ENCODE results near the gene FGF12.
"Not testable (repeated sequence)": the region's sequence is repeated elsewhere in the genome, so short reads cannot be mapped to it uniquely, and the experiment has no call there.

Gene FGF12

DNA sequence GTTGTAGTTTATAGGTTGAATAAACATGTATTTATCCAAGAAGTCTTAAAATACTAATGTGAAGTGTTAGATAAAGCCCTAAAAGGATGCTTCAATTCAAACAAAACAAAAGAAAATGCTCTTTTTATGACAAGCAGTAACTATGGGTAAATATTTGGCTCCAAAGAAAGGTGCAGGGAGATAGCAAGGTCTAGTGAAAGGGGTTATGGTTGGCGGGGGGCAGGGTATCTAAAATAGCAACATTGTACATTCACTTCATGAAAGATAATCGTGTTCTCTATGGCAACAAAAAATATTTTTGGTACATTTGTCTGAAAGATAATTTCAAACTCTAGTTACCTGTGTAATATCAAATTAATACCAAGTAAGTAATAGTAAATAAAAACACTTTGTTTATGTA is 149.5 kb downstream of the FGF12 start:
- DNase-seq (ENCODE audit: low read depth in 2 of 2), result no peak

DNA sequence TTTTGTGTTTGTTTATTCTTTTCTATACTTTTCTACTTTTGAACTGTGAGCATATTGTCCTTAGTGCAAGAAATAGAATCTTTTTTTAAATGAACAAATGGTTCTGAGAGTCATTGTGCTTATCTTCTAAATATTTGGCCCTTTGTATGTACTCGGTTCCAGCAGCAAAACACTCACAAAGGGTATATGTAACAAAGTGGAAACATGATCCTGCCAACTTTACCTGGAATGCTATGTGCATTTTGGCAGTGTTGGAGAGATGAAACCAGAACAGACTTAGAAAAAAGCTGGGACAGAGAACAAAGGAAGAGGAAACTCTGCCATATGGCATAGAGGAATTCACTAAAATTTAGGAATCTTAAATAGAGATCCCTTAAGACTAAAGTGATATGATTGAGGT is 150.1 kb downstream of the FGF12 start:
- no peak for DNase-seq (ENCODE audit: low read depth in 2 of 2)

DNA sequence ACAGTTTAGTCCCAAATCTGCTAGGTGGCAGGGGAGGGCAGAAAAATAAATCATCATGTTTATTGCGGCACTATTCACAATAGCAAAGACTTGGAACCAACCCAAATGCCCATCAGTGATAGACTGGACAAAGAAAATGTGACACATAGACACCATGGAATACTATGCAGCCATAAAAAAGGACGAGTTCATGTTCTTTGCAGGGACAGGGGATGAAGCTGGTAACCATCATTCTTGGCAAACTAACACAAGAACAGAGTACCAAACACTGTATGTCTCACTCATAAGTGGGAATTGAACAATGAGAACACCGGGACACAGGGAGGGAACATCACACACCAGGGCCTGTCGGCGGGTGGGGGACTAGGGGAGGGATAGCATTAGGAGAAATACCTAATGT is 150.6 kb downstream of the FGF12 start:
- not testable (repeated sequence) for DNase-seq (ENCODE audit: low read depth in 2 of 2)

DNA sequence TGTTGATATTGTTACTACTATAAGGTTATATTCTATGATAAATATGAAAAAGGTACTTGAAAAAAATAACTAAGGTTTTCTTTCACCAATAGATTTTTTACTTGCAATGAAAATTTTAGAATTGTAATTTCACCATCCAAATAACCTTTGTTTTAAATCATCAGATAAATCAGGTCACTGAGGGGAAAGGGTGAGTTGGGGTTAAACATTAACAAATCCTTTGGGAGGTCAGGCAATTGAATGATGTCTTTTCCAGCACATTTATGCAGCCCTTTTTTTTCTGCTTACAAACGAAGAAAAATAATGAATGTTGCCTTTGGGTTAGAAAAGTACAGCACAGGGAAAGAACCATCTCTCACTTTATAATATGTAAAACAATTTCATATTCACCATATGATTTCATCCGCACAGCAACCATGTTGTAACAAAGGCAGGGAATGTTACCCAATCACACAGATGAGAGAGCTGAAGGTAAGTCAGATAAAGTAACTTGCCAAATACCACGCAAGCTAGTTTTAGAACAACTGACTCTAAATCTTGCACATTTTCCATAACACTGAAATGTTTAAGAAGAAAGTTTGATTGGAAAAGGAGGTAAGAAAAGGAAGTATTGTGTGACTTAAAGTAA is 151.3 kb downstream of the FGF12 start:
- DNase-seq (ENCODE audit: low read depth in 2 of 2), result no peak

DNA sequence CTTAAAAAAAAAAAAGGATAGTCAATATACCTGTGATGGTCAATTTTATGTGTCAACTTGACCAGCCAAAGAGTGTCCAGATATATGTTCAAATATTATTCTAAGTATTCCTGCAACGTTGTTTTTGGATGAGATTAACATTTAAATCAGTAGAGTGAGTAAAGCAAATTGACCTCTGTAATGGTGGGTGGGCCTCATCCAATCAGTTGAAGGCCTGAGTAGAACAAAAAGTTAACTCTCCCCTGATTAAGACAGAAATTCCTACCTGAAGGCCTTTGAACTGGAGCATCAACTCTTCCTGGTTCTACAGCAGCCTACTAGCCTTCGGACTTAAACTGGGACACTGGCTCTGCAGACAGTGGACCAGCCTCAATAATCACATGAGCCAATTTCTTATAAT is 154.1 kb downstream of the FGF12 start:
- DNase-seq (ENCODE audit: low read depth in 2 of 2), result no peak

DNA sequence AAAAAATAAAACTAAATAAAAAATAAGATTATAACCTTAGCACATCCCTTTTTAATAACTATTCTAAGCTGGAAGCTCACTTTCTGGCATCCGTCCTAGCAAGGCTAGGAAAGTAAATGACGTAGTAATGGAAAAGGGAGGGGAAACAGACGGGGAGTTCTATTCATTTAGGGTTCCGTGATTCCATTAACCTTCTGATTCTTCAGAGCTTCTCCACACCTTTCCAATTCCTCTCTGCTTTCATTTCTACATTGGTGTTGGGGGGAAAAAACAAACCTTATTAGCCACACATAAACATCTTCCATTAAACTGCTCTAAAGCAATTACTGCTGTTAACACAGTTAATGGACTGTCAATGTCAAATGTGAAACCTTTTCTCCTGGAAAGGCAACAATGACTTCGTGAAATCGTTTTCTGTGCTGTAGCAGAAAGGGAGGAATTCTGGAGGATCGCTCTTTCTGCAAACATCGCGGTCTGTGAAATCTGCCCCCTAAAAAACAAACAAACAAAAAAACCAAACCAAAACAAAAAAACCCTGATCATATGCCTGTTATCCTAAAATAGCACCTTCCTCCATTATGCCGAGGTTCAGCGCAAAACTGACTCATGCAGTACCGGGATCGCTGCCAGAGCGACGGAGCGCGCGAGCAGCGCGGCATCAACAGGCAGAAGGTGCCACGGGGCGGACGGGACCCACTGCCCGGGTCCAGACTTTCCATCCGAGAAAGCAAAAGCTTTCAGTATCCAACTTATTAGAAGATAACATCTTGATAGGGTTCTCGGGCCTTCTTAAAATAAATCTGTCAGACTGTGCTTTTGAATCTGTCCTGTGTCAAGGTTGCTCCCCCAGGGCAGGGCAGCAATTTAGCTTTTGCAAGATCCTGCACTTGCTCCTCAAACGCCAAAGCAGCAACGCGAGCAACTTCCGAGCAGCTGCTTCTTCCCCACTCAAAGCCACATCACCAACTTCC is 156.2 kb downstream of the FGF12 start:
- DNase-seq (ENCODE audit: low read depth in 2 of 2), result no peak

DNA sequence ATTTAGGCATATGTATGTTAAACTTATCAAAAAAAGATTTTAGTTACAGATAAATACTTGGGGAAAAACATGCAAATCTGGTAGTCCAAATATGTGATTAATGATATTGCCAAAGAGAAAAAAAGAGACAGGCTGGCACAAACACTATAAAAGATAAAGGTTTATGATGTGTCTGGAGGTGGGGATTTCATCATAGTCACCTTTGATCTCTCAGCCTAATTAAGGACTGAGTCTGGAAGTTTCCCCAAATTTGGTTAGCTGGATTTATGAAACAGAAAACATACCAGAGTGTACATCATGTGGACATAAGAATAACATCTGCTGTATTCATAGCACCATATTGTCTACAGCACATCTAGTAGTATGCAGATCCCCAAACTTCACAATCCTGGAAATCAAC is 157.0 kb downstream of the FGF12 start:
- no peak for DNase-seq (ENCODE audit: low read depth in 2 of 2)

DNA sequence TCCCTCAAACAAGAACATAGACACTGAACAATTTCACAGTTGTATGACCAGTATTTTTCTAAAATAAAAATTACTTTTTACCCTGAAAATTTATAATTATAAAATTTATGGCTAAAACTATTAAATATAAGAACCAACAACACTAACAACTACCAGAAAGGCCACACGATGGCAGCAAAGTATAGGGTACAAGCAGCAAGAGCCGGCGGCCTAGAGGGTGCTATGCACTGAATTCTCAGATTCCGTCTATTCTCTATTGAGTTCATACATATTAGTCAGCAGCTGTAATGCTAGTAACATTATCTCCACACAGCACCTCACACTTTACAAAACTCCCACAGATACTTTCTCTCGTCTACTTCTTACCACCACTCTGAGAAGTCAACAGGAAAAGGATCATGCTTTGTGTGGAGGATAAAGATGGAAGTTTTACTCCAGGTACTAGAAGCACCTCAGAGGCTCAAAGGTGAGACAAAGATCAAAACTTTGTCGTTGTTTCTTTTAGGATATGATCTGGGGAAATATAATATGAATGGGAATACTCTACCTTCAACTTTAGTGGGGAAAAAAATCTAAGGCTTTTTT is 160.5 kb downstream of the FGF12 start:
- DNase-seq (ENCODE audit: low read depth in 2 of 2), result peak in 1 of 2 donors; percentile 1

DNA sequence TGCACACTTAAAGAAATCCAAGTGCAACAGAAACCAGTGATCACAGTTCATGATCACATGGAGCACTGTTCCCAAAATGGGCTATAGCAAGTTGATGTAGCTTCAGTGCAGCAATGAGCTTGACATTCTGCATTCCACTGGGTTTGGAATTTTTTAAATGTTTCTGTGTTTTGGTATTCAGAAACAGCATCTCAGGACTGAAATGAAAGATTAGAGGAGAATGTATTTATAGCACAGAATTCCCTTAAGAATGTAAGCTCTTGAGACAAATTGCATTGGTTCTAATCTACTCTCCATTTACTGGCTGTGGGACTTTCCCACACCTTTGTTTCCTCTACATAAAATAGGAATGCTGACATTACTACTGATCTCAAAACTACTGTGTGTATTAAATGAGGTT is 162.7 kb downstream of the FGF12 start:
- no peak for DNase-seq (ENCODE audit: low read depth in 2 of 2)

DNA sequence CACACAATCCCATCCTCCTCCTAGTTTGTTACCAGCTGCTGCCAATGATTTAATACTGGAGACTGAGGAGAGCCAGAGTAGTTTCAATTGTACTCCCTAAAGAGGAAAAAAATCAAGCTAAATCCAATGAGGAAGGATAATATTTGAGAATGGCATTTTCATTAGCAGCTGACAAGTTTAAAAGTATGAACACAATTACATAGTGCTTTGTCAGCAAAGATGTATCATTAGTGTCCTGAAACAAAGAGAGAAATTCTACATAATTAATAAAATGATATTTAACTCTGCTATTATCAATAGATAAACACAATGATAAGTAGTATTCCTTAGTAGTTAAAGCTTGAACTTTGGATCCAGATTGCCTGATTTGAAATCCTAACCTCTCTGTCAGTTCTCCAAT is 163.9 kb downstream of the FGF12 start:
- no peak for DNase-seq (ENCODE audit: low read depth in 2 of 2)

DNA sequence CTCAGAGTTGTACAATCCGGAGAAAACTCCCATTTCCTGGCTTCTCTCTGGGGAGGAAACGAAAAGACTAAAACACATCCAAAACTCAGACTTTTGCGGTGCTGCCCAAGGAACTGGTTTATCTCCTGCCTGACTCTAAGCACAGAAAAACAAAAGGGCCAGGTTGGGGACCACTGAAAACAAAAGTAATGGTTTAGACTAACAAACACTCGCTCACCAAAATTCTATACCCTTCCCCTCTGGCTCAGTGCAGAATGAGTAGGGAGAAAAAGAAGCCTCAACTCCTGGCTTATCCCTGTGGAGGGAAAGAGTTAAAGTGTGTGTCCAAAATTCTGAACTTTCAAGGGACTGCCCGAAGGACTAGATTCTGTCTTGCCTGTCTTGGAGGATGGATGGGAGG is 173.6 kb downstream of the FGF12 start:
- DNase-seq (ENCODE audit: low read depth in 2 of 2), result no peak

DNA sequence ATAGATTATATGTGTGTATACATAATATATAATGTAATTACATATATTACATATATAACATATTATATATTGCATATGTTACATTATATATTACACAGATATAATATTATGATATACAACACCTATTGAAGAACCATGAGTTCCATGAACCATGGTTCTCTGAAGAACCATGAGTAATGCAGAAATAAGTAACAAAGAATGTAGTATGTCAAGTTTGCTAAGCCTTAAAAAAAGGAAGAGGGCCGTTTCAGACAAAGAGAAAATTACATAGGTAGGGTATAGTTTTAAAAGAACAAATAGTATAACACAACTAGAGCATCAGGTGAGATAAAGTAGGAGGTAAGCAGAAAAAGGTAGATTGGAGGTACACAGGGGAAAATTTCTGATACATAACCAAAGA is 177.0 kb downstream of the FGF12 start:
- no peak for DNase-seq (ENCODE audit: low read depth in 2 of 2)

DNA sequence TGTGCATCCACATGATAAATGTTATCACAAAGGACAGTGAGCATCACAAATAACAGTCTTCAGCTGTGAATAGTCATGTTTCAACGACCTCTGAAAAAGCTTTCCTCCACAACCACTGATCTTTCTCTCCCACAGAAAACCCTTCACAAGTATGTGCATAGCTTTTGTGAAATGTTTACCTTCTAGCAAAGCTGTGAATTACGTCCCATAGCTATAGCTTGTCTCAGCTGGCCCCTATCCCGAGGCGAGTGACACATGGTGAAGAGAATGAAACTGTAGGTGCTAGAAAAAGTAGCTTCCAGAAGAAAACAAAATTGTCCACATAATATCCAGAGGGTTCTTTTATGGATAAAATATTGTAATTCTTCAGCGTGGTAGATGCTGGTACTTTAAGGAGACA is 182.0 kb downstream of the FGF12 start:
- DNase-seq (ENCODE audit: low read depth in 2 of 2), result no peak

DNA sequence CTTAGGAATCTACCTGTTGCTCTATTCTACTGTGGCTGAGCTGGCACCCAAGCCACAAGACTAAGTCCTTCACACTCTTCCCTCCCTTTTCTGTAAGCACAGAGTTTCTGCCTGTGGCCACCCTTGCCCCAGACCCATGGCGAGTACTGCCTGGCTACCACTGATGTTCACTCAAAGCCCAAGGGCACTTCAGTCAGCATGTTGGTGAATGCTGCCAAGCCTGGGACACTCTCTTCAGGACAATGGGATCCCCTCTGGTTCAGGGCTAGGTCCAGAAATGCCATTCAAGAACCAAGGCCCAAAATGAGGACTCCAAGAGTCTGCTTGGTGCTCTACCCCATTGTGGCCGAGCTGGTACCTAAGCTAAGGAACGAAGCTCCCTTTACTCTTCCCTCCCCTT is 184.2 kb downstream of the FGF12 start:
- DNase-seq (ENCODE audit: low read depth in 2 of 2), result no peak

DNA sequence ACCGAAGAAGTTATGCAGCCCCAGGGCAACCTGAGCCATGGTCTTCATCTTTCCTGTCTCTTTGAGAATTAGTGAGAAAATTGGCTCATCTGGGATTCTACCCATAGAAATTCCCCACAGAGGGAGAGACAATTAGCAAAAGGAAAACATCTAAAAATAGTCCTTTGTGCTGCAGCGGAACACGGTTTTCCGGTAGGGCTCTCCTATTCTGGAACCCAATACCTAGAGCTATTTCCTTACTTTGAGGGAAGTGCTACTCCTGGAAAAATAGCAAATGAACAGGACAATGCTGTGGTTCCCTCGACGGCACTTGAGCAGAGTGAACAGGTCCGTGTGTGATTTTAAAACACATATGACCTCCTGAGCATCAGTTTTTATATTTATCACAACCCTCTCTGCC is 210.5 kb downstream of the FGF12 start:
- DNase-seq (ENCODE audit: low read depth in 2 of 2), result no peak

DNA sequence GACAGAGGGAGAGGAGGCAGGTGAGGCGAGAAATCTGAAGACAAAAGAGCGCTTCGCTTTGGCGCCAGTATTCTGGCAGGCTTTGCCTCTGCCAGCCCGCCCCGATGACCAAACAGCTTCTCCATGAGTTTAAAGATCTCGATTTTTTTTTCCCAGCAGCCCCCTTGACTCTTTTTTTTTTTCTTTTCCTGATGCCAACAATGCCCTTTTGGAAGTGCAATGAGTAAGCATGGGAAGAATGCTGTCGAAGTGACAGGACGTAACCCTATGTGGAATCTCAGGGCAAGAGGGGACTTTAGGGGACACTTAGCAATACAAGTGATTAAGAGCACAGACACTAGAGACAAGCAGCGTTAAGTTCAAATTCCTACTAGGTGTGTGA is 211.7 kb downstream of the FGF12 start:
- no peak for DNase-seq (ENCODE audit: low read depth in 2 of 2)

DNA sequence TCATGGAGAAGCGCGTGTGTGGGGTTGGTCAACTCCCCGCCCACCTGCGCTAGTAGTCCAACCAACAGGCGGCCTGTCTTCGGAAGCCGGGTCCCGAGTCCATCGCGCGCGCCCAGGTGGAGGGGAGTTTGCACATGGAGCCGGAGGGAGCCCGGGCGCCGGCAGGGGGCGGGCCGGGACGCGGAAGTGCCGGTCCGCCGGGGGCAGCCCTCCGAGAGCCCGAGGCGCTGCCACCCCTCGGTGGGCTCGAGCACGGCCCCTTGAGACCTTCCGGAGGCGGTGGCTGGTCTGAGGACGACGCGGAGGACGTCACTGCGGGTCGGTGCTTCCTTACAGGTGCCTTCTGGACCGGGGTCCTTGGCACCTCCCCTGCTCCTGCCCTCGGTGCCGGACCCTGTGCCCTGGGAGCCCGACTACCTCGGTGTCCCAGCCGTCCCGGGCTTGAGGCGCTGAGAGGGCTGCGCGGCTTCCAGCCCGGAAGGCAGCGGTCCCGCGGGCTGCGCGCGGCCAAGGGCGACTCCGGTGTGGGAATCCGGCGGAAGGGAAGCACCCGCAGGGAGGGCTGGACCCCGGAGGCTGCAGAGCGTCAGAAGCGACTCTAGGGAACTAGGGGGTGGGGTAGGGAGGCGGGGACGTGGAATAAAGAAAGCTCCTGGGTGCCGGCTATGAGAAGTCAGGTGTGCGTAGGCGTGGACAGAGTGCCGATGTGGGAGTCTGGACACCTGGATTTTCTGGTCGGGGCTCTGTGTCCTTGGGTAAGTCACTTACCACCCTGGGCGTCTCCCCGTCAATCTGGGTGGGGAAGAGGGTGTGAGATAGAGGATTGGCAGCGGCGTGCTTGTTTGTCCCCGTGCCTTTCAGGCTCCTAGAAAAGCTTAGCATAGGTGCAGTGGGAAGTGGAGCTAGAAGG is 212.3 kb downstream of the FGF12 start:
- no peak for DNase-seq (ENCODE audit: low read depth in 2 of 2)

DNA sequence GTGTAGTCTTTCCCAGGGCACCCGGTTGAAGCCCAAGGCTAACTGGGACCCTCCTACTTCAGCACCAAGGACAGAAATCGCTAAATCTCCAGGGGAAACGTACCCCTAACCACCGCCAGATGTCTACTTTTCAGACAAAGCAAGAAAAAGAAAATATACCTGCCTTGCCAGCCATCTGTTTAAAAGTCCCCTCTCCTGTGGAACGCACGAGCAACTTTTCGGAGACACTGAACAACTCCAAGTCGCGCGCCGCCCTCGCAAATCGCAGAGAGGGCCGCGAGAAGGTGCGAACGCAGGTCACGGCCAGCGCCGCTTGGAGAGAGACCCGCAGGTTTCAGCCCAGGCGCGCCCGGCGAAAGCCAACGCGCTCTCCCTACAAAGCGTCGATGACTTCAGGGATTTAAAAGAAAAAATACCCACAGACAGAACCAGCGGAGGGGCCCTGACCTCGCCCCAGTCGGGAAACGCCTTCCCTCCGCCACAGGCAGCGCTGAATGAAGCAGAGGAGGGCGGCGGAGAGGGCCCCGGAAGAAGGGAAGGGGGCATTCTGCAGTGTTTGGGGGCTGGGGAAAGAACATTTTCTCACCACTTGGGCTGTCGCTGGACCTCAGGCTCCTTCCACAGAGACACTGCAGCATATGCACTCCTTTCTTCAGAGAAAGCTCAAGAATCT is 213.1 kb downstream of the FGF12 start:
- no peak for DNase-seq (ENCODE audit: low read depth in 2 of 2)

DNA sequence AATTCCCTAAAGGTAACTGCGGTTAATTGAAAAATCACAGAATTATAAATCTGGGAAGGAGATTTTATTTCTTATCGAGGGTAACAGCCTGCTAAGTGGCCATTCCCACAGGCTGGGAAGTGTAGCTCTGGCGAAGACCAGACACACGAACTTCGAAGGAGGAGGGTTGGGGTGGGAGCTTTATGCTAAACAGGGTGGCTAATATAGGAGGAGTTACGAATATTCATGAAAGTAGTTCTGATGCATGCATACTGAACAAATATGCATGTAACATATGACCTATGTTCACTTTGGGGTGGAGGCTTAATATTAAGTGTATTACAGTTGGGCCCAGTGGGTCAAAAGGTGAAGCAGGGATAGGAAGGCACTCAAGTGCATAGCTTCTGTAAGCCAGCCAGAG is 221.6 kb downstream of the FGF12 start:
- DNase-seq (ENCODE audit: low read depth in 2 of 2), result no peak

DNA sequence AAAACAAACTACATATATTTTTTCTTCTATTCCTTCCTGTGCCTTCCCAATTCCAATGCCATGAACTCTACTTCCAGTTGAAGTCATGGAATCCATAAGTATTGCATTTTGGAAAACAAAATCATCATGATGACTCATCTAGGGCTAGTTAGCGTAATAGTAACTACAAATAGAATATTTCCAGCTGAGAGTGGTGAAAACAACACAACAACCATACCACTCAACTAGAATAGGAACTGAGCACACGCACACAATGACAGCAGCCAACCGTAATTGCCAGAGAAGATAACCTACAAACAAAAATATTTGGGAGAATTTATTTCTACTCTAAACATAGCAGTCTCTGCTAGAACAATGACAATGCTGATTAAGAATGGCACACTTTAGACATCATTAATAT is 225.9 kb downstream of the FGF12 start:
- no peak for DNase-seq (ENCODE audit: low read depth in 2 of 2)

DNA sequence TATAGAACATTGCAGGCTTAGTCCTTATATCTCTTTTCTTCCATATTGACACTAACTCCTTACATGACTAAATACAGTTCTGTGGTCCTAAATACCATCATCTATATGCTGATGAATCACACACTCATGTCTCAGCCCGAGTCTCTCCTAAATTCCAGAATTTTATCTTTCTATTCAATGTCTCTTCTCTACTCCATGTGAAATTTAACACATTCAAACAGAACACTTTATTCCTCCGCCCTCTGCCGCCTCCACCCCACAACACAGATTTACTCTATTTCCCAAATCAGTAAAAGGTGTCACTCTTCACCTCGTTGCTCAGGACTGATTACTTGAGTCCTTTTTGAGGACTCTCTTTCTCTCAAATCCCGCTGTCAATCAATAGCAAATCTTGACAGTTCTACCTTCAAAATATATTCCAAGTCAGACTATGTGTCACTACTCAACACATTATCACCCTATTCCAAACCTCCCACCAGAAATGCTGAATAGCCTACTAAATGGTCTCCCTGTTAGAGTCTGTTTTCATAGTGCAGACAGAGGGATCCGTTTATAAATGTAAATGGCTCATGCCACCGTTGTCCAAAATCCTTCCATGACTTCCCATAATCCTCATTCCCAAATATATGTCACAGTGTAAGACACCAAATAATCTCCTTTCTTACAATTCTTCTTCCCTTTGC is 230.3 kb downstream of the FGF12 start:
- DNase-seq (ENCODE audit: low read depth in 2 of 2), result no peak

Measured in activated CD8-positive, alpha-beta memory T cell treated with anti-CD3 and anti-CD28 coated beads for 4 hours (primary cell).